Measurements from ENCODE around the gene LDB3.

DNA sequence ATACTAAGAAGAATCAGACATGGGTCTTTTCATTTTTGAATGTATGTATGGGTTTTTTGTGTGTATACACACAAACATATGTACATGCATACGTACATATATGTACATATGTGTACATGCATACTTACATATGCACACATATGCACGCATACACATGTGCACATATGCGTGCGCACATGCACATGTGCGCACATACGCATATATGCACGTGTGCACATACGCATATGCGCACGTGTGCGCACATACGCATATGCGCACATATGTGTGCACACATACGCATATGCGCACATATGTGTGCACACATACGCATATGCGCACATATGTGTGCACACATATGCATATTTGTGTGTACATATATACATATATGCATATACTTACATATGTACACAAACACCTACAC, 83.2 kb downstream of the LDB3 start:
- TF ChIP-seq EZH2 (IDR thresholded peaks at IDR 0.05; ENCODE audit: borderline replicate concordance, low read depth, low read length, severe bottlenecking), result no peak
- TF ChIP-seq, protein P1, sequence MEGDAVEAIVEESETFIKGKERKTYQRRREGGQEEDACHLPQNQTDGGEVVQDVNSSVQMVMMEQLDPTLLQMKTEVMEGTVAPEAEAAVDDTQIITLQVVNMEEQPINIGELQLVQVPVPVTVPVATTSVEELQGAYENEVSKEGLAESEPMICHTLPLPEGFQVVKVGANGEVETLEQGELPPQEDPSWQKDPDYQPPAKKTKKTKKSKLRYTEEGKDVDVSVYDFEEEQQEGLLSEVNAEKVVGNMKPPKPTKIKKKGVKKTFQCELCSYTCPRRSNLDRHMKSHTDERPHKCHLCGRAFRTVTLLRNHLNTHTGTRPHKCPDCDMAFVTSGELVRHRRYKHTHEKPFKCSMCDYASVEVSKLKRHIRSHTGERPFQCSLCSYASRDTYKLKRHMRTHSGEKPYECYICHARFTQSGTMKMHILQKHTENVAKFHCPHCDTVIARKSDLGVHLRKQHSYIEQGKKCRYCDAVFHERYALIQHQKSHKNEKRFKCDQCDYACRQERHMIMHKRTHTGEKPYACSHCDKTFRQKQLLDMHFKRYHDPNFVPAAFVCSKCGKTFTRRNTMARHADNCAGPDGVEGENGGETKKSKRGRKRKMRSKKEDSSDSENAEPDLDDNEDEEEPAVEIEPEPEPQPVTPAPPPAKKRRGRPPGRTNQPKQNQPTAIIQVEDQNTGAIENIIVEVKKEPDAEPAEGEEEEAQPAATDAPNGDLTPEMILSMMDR (IDR thresholded peaks at IDR 0.05; ENCODE audit: borderline replicate concordance, extremely low read depth, low read length, poor library complexity, severe bottlenecking), result no peak
